ENCODE measurements around the gene ACTN2. TPM values are rescaled to one million over a fixed set of nuclear protein-coding genes. Genes with fewer than 3 reads are reported as not detected.

ACTN2 gene
- total RNA-seq, 6 donors from 2014 or later = 1.4 to 11.5 (median 2.3) TPM

- Histone ChIP-seq H3K4me1 (peaks cover 0 to 15% (median 7%) of the 10 kb centered on the region in 4 donors), H3K36me3 (peaks cover 0 to 28% (median 5%) of the 10 kb centered on the region in 4 donors), H3K27me3 (no peaks in the 10 kb centered on the region), H3K27ac (no peak overlapping the region), H3K9me3 (no peaks in the 10 kb centered on the region), H3K4me3 (no peak overlapping the region)
- TF ChIP-seq POLR2AphosphoS5 (IDR thresholded peaks at IDR 0.05) (no peak), CTCF (IDR thresholded peaks at IDR 0.05) (no peak), EP300 (IDR thresholded peaks at IDR 0.05) (no peak), POLR2A (IDR thresholded peaks at IDR 0.05) (no peak)
- WGBS, 2 donors = 92 to 93% methylated on average over 2 to 3 of the region's 3 CpGs
- no peak for DNase-seq
- no peak for ATAC-seq (ENCODE audit: low FRiP score in 2 of 2)
Observed at GRCh38 chr1:236802264-236802663, 116.0 kb downstream of the ACTN2 start.

DNA sequence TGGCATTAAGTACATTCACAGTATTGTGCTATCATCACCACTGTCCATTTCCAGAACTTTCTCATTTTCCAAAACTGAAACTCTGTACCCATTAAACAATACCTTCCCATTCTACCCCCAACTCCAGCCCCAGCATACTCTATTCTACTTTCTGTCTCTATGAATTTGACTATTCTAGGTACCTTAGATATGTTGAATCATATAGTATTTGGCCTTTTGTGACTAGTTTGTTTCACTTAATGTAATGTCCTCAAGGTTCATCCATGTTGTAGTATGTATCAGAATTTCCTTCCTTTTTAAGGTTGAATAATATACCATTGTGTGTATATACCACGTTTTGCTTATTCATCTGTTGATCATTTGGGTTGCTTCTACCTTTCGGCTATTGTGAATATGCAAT lies 120.3 kb downstream of the ACTN2 start:
- ATAC-seq (ENCODE audit: low FRiP score in 2 of 2) (no peak), DNase-seq (no peak)
- Histone ChIP-seq H3K27me3 (no peaks in the 10 kb centered on the region), H3K4me3 (no peak overlapping the region), H3K4me1 (peaks cover 9 to 17% (median 12%) of the 10 kb centered on the region in 4 donors), H3K9me3 (no peaks in the 10 kb centered on the region), H3K27ac (no peak overlapping the region), H3K36me3 (peaks cover 4 to 61% (median 10%) of the 10 kb centered on the region in 4 donors)
- TF ChIP-seq POLR2AphosphoS5 (IDR thresholded peaks at IDR 0.05) = no peak
- TF ChIP-seq POLR2A (IDR thresholded peaks at IDR 0.05) = no peak
- no peak for TF ChIP-seq CTCF (IDR thresholded peaks at IDR 0.05)
- TF ChIP-seq EP300 (IDR thresholded peaks at IDR 0.05) = no peak
- 86 to 90% methylated on average over 2 of the region's 2 CpGs for WGBS, 2 donors

GRCh38 chr1:236808005-236808404 lies 121.7 kb downstream of the ACTN2 start:
- Histone ChIP-seq H3K9me3 (no peaks in the 10 kb centered on the region), H3K27me3 (no peaks in the 10 kb centered on the region), H3K4me3 (no peak overlapping the region), H3K4me1 (peaks cover 9 to 17% (median 12%) of the 10 kb centered on the region in 4 donors), H3K36me3 (peaks cover 9 to 75% (median 20%) of the 10 kb centered on the region in 4 donors), H3K27ac (no peak overlapping the region)
- ATAC-seq (ENCODE audit: low FRiP score in 2 of 2) (no peak), DNase-seq (no peak)
- WGBS, 2 donors = 78 to 84% methylated on average over 2 of the region's 2 CpGs
- TF ChIP-seq POLR2AphosphoS5 (IDR thresholded peaks at IDR 0.05) = no peak
- no peak for TF ChIP-seq EP300 (IDR thresholded peaks at IDR 0.05)
- TF ChIP-seq POLR2A (IDR thresholded peaks at IDR 0.05) = no peak
- TF ChIP-seq CTCF (IDR thresholded peaks at IDR 0.05) = no peak

GRCh38 chr1:236808564-236809130 lies 122.3 kb downstream of the ACTN2 start:
- Histone ChIP-seq H3K27me3 (no peaks in the 10 kb centered on the region), H3K9me3 (no peaks in the 10 kb centered on the region), H3K27ac (no peak overlapping the region), H3K4me3 (no peak overlapping the region), H3K4me1 (peaks cover 9 to 17% (median 12%) of the 10 kb centered on the region in 4 donors), H3K36me3 (peaks cover 12 to 78% (median 21%) of the 10 kb centered on the region in 4 donors)
- 56 to 63% methylated on average over 8 of the region's 8 CpGs for WGBS, 2 donors
- TF ChIP-seq POLR2A (IDR thresholded peaks at IDR 0.05) (no peak), POLR2AphosphoS5 (IDR thresholded peaks at IDR 0.05) (no peak), CTCF (IDR thresholded peaks at IDR 0.05) (no peak), EP300 (IDR thresholded peaks at IDR 0.05) (no peak)
- DNase-seq = no peak
- no peak for ATAC-seq (ENCODE audit: low FRiP score in 2 of 2)

GRCh38 chr1:236809148-236809547 lies 122.8 kb downstream of the ACTN2 start:
- H3K27me3 ChIP-seq = no peaks in the 10 kb centered on the region
- peaks cover 12 to 78% (median 22%) of the 10 kb centered on the region in 4 donors for H3K36me3 ChIP-seq
- H3K4me3 ChIP-seq = no peak overlapping the region
- TF ChIP-seq EP300 (IDR thresholded peaks at IDR 0.05) (no peak), CTCF (IDR thresholded peaks at IDR 0.05) (no peak), POLR2A (IDR thresholded peaks at IDR 0.05) (no peak), POLR2AphosphoS5 (IDR thresholded peaks at IDR 0.05) (no peak)
- ATAC-seq (ENCODE audit: low FRiP score in 2 of 2) = no peak
- no peaks in the 10 kb centered on the region for H3K9me3 ChIP-seq
- DNase-seq = no peak
- 29 to 47% methylated on average over 1 of the region's 1 CpG for WGBS, 2 donors
- H3K27ac ChIP-seq = no peak overlapping the region
- H3K4me1 ChIP-seq = peaks cover 9 to 17% (median 12%) of the 10 kb centered on the region in 4 donors
